GM12874 (cell line): Measurements from ENCODE around the gene SCN11A.

Experiments used
- CTCF ChIP-seq: IDR thresholded peaks from 2 replicates; pipeline ENCODE4 v1.5.1; 2011; ENCODE audit warnings: low read depth, mild to moderate bottlenecking, control low read depth, low read length, moderate library complexity; ENCODE audit not compliant: insufficient read depth

SCN11A gene

GRCh38 chr3:39019299-39019698 lies 32.4 kb downstream of the SCN11A start:
- no peak for TF ChIP-seq CTCF

GRCh38 chr3:39015418-39015817 lies 36.3 kb downstream of the SCN11A start:
- no peak for TF ChIP-seq CTCF

- no peak for TF ChIP-seq CTCF
Measured at GRCh38 chr3:39013921-39014509, 37.7 kb downstream of the SCN11A start.

GRCh38 chr3:39013289-39013688 lies 38.5 kb downstream of the SCN11A start:
- TF ChIP-seq CTCF: no peak

- no peak for TF ChIP-seq CTCF
Measured at GRCh38 chr3:39011191-39011736, 40.5 kb downstream of the SCN11A start.

GRCh38 chr3:39005295-39005694 lies 46.4 kb downstream of the SCN11A start:
- TF ChIP-seq CTCF: no peak
